ENCODE measurements around the gene AIM2.

AIM2 gene

GRCh38 chr1:159091607-159092031 is 15.1 kb upstream of the AIM2 start:
- TF ChIP-seq EZH2phosphoT487 (conservative IDR thresholded peaks at IDR 0.05; ENCODE audit: low read length) = no peak
- TF ChIP-seq CTCF (IDR thresholded peaks at IDR 0.05; ENCODE audit: insufficient read depth, low read length, poor library complexity, severe bottlenecking) = no peak
- H3K36me3 ChIP-seq (ENCODE audit: low read length) = no peaks in the 10 kb centered on the region
- no peak overlapping the region for H3K4me2 ChIP-seq (ENCODE audit: low read depth, low read length, poor library complexity, severe bottlenecking)
- no peak overlapping the region for H2AFZ ChIP-seq (ENCODE audit: low read depth, low read length, severe bottlenecking)
- no peaks in the 10 kb centered on the region for H3F3A ChIP-seq (ENCODE audit: insufficient read depth)
- no peaks in the 10 kb centered on the region for H4K20me1 ChIP-seq (ENCODE audit: low read depth, low read length)
- H3K27ac ChIP-seq (ENCODE audit: low read depth, low read length) = no peak overlapping the region
- no peak overlapping the region for H3K9ac ChIP-seq (ENCODE audit: low read length)
- H3K27me3 ChIP-seq (ENCODE audit: low read length) = no peaks in the 10 kb centered on the region
- no peak overlapping the region for H3K4me3 ChIP-seq (ENCODE audit: insufficient read depth, low read length, poor library complexity, severe bottlenecking)
- H3K9me3 ChIP-seq (ENCODE audit: insufficient read depth, low read length) = no peaks in the 10 kb centered on the region
- H3K79me2 ChIP-seq (ENCODE audit: insufficient read depth, low read length) = no peaks in the 10 kb centered on the region
- H3K9me2 ChIP-seq (replicated peaks; ENCODE audit: insufficient read depth, low read length) = no peaks in the 10 kb centered on the region

GRCh38 chr1:159091180-159091560 is 14.6 kb upstream of the AIM2 start:
- Histone ChIP-seq H2AFZ (ENCODE audit: low read depth, low read length, severe bottlenecking) (no peak overlapping the region), H3F3A (ENCODE audit: insufficient read depth) (no peaks in the 10 kb centered on the region), H4K20me1 (ENCODE audit: low read depth, low read length) (no peaks in the 10 kb centered on the region), H3K9me2 (replicated peaks; ENCODE audit: insufficient read depth, low read length) (no peaks in the 10 kb centered on the region), H3K27ac (ENCODE audit: low read depth, low read length) (no peak overlapping the region), H3K9me3 (ENCODE audit: insufficient read depth, low read length) (no peaks in the 10 kb centered on the region), H3K4me2 (ENCODE audit: low read depth, low read length, poor library complexity, severe bottlenecking) (no peak overlapping the region), H3K27me3 (ENCODE audit: low read length) (no peaks in the 10 kb centered on the region), H3K36me3 (ENCODE audit: low read length) (no peaks in the 10 kb centered on the region), H3K4me3 (ENCODE audit: insufficient read depth, low read length, poor library complexity, severe bottlenecking) (no peak overlapping the region), H3K9ac (ENCODE audit: low read length) (no peak overlapping the region), H3K79me2 (ENCODE audit: insufficient read depth, low read length) (no peaks in the 10 kb centered on the region)
- TF ChIP-seq EZH2phosphoT487 (conservative IDR thresholded peaks at IDR 0.05; ENCODE audit: low read length) = no peak
- no peak for TF ChIP-seq CTCF (IDR thresholded peaks at IDR 0.05; ENCODE audit: insufficient read depth, low read length, poor library complexity, severe bottlenecking)

GRCh38 chr1:159090286-159091179 is 14.0 kb upstream of the AIM2 start:
- H3K79me2 ChIP-seq (ENCODE audit: insufficient read depth, low read length) = no peaks in the 10 kb centered on the region
- H3K36me3 ChIP-seq (ENCODE audit: low read length) = no peaks in the 10 kb centered on the region
- H3K4me3 ChIP-seq (ENCODE audit: insufficient read depth, low read length, poor library complexity, severe bottlenecking) = no peak overlapping the region
- no peak overlapping the region for H2AFZ ChIP-seq (ENCODE audit: low read depth, low read length, severe bottlenecking)
- H3K4me2 ChIP-seq (ENCODE audit: low read depth, low read length, poor library complexity, severe bottlenecking) = no peak overlapping the region
- TF ChIP-seq CTCF (IDR thresholded peaks at IDR 0.05; ENCODE audit: insufficient read depth, low read length, poor library complexity, severe bottlenecking) (no peak), EZH2phosphoT487 (conservative IDR thresholded peaks at IDR 0.05; ENCODE audit: low read length) (no peak)
- no peaks in the 10 kb centered on the region for H3F3A ChIP-seq (ENCODE audit: insufficient read depth)
- no peaks in the 10 kb centered on the region for H3K27me3 ChIP-seq (ENCODE audit: low read length)
- no peak overlapping the region for H3K9ac ChIP-seq (ENCODE audit: low read length)
- no peaks in the 10 kb centered on the region for H4K20me1 ChIP-seq (ENCODE audit: low read depth, low read length)
- H3K27ac ChIP-seq (ENCODE audit: low read depth, low read length) = no peak overlapping the region
- no peaks in the 10 kb centered on the region for H3K9me3 ChIP-seq (ENCODE audit: insufficient read depth, low read length)
- no peaks in the 10 kb centered on the region for H3K9me2 ChIP-seq (replicated peaks; ENCODE audit: insufficient read depth, low read length)
